GM18909 (cell line): ENCODE measurements around the gene SNRNP27.

ENCODE experiments used
- ATAC-seq: cut with Tn5 transposase; IDR thresholded peaks from one replicate; pipeline ENCODE4 v1.9.1; 2021; ENCODE audit warnings: mild to moderate bottlenecking; ENCODE audit not compliant: unreplicated experiment, poor library complexity

SNRNP27 gene

GRCh38 chr2:69914950-69915945 lies 21.5 kb downstream of the SNRNP27 start, which contains the start of gene MXD1:
TSS of gene MXD1 (plus strand) at chr2:69915109. CDS start at chr2:69915331, 222 bp downstream.
- no peak for ATAC-seq

- ATAC-seq: no peak
Observed at GRCh38 chr2:69916106-69916505, 22.4 kb downstream of the SNRNP27 start.

- ATAC-seq: no peak
Observed at GRCh38 chr2:69917852-69918251, 24.1 kb downstream of the SNRNP27 start.

- ATAC-seq: no peak
Observed at GRCh38 chr2:69918401-69918800, 24.6 kb downstream of the SNRNP27 start.

GRCh38 chr2:69923116-69923515 lies 29.4 kb downstream of the SNRNP27 start:
- no peak for ATAC-seq

GRCh38 chr2:69926849-69927515 lies 33.2 kb downstream of the SNRNP27 start:
- ATAC-seq: no peak

GRCh38 chr2:69931832-69932595 lies 38.3 kb downstream of the SNRNP27 start:
- no peak for ATAC-seq

- ATAC-seq: no peak
Observed at GRCh38 chr2:69932596-69932922, 38.8 kb downstream of the SNRNP27 start.

GRCh38 chr2:69933254-69933828 lies 39.6 kb downstream of the SNRNP27 start:
- no peak for ATAC-seq

- ATAC-seq: no peak
Observed at GRCh38 chr2:69933839-69934613, 40.3 kb downstream of the SNRNP27 start.

- no peak for ATAC-seq
Observed at GRCh38 chr2:69934614-69934908, 40.8 kb downstream of the SNRNP27 start.

- ATAC-seq: no peak
Observed at GRCh38 chr2:69935011-69935410, 41.3 kb downstream of the SNRNP27 start.

GRCh38 chr2:69936906-69937305 lies 43.1 kb downstream of the SNRNP27 start:
- no peak for ATAC-seq

- no peak for ATAC-seq
Observed at GRCh38 chr2:69937968-69938367, 44.2 kb downstream of the SNRNP27 start.

- no peak for ATAC-seq
Observed at GRCh38 chr2:69939722-69940121, 46.0 kb downstream of the SNRNP27 start.

- ATAC-seq: no peak
Observed at GRCh38 chr2:69940691-69941090, 46.9 kb downstream of the SNRNP27 start.

GRCh38 chr2:69943000-69943842 lies 49.5 kb downstream of the SNRNP27 start:
- no peak for ATAC-seq

GRCh38 chr2:69943843-69944525 lies 50.2 kb downstream of the SNRNP27 start:
- ATAC-seq: no peak
